ENCODE results near the gene SULT1B1. TPM values are rescaled to one million over a fixed set of nuclear protein-coding genes. Genes with fewer than 3 reads are reported as not detected.
"Not testable (repeated sequence)": the region's sequence is repeated elsewhere in the genome, so short reads cannot be mapped to it uniquely, and the experiment has no call there.

The SULT1B1 gene
- polyA plus RNA-seq (2012; ENCODE audit: insufficient read depth, insufficient read length), result 1.3 TPM

DNA sequence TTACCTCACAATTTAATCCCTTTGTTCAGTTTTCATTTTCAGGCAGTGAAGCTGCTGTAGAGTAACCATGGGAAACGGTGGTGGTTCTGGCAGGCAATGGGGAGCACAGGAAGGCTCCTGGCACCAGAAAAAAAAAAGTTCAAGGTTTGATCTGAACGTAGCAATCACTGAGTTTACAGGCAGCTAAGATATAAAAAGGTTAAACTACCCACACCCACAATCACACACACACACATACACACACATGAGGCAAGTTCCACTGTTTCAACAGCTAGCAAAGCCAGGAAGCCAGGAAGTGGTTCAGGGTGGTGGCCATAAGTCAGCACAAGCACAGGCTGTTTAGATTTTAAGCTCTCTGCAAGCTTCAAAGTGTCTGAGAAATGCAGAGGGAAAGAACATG is at the start of gene SULT1B1:
Gene SULT1B1 (minus strand): TSS at position 166 of the 400 bp plus-strand sequence. CDS start 5,403 bp downstream, outside the sequence.
- peak within 1 kb of the TSS; percentile 5; the same call in 1 of the 2 replicates for H3K4me3 ChIP-seq (ENCODE audit: low read length)
- peak; percentile 93 for DNase-seq (ENCODE audit: low read depth, low spot score)

DNA sequence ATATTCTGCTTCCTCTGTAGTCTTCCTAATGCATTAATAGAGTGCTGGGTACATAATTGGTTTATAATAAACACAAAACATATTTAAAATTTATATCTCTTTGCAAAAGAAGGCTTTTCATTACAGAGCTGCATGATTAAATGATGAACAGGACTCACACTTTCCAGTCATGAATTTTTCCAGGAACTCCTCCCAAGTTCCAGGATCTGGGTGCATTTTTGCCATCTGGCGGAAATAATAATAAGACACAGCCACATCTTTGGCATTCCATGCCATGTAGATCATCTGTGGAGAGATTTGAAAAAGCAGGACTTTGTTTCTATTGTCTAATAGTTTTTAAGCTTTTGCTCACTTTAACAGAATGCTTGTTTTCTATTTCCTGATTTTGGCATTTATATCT is 40.2 kb upstream of the SULT1B1 start:
- H3K4me3 ChIP-seq (ENCODE audit: low read length), result no peak overlapping the region
- no peak for DNase-seq (ENCODE audit: low read depth, low spot score)

DNA sequence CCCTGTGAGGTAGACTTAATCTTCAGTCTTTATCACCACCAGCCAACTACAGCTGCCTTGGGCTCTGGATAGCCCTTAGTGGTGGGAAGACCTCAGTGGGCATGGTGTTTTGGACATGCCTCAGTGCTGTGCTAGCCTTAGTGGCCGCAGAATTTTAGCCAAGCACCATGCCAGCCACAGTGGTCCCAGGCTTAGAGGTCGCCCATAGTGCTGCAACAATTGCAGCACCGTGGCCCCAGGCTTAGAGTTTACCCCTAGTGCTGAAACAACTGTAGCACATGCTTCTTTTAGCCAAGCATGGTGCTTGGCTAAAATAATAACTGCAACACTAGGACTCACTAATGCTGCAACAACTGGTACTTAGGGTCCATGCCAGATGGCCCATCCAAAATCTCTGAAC is 38.9 kb upstream of the SULT1B1 start:
- no peak for DNase-seq (ENCODE audit: low read depth, low spot score)
- H3K4me3 ChIP-seq (ENCODE audit: low read length), result no peak overlapping the region

DNA sequence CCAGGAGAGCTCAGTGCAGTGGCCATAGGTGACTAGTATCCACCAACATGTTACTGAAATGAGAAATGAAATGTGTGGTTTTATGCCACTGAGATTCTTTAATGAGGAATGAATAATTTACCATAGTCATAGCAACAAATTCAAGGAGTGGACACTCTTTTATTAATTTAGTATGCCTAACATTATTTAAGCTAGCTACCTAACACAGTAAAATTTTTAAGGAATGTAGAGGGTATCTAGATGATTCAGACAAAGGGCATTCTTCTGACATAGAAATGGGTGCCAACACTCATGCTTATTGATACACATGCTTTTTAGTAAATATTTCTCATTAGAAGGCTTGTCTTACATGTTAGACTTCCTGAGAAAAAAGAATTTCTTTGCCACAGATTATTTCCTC is 33.3 kb upstream of the SULT1B1 start:
- DNase-seq (ENCODE audit: low read depth, low spot score), result no peak
- no peak overlapping the region for H3K4me3 ChIP-seq (ENCODE audit: low read length)

DNA sequence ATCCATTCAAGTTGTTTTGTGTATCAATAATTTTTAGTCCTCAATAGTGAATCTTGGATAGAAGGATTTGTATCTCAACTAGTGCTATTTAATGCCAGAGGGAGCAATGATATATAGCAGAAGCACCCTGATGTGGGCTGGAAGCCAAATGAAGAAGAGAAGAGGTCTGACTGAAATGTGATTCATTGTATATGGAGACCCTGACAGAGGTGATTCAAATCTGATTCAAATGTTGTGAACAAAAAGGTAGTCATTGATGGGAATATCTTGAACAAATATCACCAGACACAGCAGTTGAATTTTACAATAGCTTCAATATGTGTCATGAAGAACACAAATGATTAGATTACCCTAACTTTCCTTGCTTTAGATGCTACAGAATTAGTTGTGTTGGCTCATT is 27.5 kb upstream of the SULT1B1 start:
- no peak for DNase-seq (ENCODE audit: low read depth, low spot score)

DNA sequence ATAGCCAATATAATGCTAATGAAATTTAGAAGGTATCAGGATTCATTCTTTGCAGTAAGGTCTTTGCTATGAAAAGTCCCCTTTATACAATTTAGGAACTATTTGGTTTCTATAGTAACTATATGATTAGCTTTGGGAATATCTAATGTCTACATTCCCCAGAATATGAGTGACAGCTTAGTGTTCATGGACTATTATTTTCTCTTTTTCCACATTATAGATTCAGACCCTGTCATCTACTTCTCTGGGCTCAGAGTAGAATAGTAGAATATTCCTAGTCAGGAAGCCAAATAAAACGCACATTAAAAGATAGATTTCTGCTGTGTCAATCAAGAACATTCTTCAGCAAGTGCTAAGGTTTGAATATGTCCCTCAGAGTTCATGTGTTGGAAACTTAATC is 26.1 kb upstream of the SULT1B1 start:
- no peak overlapping the region for H3K4me3 ChIP-seq (ENCODE audit: low read length)
- no peak for DNase-seq (ENCODE audit: low read depth, low spot score)

More for the DNA sequence above, 27.5 kb upstream of the SULT1B1 start:
- no peak overlapping the region for H3K4me3 ChIP-seq (ENCODE audit: low read length)

DNA sequence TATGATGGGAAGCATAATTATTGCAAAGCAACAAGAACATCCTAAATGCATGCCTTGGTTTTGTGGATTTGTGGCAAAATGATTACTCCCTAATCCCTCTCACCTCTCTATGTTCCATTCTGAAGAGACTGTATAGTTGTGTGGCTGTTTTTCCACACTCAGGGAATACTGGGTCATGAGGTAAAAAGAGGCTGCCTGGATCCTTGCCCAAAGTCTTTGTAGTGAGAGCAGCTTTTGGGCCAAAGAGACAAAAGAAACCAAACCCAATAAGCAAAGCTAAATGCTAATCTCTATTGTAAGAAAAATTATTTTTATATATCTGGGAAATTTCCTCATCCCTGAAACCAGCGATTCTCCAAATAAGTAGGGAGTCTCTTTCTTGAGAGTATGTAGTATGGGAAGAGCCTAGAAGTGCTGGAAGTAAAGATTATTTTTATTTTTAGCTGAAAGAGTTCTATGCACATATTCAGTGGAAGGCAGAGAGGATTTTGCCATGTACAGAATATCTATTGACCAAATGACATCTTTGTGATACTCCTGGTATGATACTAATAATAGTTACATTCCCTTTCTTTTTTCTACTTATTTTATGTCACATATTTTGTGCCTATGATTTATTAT is 24.9 kb upstream of the SULT1B1 start:
- DNase-seq (ENCODE audit: low read depth, low spot score), result no peak
- H3K4me3 ChIP-seq (ENCODE audit: low read length), result no peak overlapping the region

DNA sequence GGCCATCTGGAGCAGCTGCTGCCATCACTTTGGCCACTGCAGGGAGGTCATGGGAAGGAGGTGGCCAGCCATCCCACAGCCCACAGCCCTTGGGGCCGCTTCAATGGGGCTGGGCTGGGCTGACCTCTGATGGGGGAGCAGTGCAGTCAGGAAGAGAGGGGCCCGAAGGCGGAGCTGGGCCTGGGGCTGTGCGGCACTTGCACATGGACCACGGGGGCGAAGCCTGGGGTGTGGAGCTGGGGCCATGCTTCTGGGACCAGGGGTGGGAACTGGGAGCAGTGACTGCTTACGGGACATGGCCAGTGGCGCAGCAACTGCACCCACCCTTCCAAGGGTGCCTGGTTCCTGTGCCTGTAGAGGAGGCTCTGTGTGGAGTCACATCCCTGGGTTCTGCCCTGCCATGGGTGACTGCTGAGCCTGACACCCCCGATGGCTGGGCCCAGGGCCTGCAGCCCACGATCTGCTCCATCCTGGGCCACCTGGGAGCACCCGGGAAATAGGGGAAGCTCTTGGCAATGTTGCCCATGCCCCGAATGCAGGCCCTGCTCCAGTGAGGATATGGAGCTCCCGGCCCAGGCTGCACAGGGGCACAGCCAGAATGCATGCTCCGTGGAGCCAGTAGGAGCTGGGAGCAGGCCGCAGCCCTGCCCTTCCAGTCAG is 22.4 kb upstream of the SULT1B1 start:
- H3K4me3 ChIP-seq (ENCODE audit: low read length), result no peak overlapping the region
- no peak for DNase-seq (ENCODE audit: low read depth, low spot score)

DNA sequence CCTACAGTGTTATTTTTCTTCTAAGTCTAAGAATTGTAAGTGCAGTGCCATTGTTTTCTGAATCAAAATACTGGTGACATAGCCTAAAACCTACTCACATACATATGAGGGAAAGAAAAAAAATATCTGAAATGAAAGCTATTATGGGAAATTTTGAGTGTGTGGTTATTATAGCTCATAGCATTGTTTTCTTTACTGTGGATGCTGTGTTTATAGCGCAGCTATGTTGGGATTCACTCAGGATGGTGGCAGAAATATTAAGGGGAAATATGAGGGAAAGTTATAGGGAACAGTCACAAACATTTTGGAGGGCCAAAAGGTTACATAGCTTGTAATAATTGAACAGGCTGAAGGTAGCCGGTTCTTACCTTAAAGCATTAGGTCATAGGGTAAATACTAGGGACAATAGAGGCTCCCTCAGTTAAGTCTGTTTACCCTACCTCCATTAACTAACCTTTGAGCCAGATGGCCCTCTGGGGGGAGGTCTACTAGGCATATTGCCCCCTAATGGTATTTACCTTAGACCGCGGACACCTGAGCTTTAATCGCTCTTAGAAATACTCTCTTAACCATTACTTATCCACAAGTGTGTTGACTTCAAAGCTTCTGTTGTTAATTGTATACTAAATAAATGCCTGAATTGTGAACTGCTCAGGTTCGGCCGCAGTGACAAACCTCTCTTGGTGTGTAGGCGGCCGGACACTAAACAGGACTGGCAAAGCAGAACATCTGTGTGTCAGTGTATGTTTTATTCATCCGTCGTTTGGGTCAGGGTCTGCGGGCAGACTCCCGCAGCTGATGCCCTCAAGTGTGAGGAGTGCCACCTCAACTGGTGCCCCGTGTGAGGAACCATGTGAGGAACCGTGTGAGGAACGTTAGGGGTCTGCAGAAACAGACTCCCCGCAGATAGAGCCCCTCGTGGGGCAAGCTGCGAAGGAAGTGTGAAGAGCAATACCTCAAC is 21.3 kb upstream of the SULT1B1 start:
- H3K4me3 ChIP-seq (ENCODE audit: low read length), result no peak overlapping the region
- no peak for DNase-seq (ENCODE audit: low read depth, low spot score)

DNA sequence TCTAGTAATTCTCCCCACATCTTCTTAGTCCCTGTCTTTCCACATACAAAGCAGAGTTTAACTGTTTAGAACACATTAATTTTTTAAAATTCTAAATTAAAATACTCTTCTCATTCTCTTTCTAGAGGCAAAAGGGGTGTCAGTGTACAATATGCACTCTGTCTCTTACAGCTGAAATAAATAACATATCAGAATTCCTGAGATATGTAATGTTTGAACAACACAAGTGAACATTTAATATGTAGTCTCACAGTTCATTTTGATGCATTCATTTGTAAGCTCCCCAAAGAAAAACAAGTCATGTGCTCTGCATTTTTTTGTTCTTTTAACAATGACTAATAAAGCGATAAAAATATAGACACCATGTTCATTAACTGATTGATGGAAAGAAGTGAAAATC is 19.7 kb upstream of the SULT1B1 start:
- H3K4me3 ChIP-seq (ENCODE audit: low read length), result no peak overlapping the region
- no peak for DNase-seq (ENCODE audit: low read depth, low spot score)

DNA sequence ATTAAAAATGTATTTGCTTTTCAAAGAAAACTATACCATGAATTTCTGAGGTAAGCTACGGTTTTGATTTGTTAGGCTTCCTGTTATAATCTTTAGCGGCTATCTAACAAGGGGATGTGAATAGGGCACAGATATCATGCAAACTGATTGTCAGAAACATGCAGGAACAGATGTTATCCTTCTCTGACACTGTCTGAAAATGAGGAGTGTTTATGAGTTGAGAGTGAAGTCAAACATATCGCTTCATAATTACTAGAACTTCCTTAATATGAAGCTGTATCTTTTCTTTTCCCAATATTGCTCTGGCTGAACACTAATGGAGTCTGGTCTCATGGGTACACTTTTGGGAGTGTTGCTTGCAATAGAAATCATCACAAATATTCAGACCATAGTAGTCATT is 16.3 kb upstream of the SULT1B1 start:
- no peak overlapping the region for H3K4me3 ChIP-seq (ENCODE audit: low read length)
- no peak for DNase-seq (ENCODE audit: low read depth, low spot score)

DNA sequence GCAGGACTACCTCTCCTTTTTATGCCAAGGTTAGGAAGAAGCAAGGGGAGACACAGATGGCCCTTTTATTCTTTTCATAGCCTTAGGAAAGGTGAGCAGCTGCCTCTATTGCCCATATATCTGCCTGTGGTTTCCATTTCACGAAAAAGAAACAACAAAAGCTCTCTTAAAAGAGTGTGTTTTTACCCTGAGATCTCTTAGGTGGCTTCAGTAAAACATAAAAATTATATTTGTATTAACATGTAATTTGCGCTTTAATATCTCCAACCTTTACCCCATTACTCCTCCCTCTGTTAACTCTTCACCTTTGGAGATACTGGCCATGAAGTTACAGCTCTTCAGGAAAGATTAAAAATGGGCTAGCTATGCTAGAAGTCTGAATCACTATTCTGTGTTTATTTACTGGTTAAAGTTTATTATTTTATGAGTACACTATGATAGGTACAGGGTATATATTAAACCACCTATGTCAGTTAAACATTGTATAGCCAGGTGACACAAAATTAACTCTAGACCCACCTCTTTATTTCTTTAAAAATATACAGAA is 15.0 kb upstream of the SULT1B1 start:
- H3K4me3 ChIP-seq (ENCODE audit: low read length), result no peak overlapping the region
- DNase-seq (ENCODE audit: low read depth, low spot score), result no peak

DNA sequence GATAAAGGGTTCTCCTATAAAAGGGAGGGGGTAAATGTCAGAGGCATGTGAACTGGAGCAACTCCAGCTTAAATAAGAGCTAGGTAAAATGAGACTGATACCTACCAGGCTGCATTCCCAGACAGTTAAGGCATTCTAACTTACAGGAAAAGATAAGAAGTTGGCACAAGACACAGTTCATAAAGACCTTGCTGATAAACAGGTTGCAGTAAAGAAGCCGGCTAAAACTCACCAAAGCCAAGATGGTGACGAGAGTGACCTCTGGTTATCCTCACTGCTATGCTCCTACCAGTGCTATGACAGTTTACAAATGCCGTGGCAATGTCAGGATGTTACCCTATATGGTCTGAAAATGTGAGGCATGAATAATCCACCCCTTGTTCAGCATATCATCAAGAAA is 13.1 kb upstream of the SULT1B1 start:
- DNase-seq (ENCODE audit: low read depth, low spot score), result no peak
- H3K4me3 ChIP-seq (ENCODE audit: low read length), result no peak overlapping the region

DNA sequence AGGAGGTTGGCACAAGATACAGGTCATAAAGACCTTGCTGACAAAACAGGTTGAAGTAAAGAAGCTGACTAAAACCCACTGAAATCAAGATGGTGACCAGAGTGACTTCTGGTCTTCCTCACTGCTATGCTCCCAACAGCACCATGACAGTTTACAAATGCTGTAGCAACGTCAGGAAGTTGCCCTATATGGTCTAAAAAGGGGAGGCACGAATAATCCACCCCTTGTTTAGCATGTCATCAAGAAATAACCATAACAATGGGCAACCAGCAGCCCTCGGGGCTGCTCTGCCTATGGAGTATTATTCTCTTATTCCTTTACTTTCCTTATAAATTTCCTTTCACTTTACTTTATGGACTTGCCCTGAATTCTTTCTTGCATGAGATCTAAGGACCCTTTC is 8.1 kb upstream of the SULT1B1 start:
- DNase-seq (ENCODE audit: low read depth, low spot score); H3K4me3 ChIP-seq (ENCODE audit: low read length): not testable (repeated sequence)

DNA sequence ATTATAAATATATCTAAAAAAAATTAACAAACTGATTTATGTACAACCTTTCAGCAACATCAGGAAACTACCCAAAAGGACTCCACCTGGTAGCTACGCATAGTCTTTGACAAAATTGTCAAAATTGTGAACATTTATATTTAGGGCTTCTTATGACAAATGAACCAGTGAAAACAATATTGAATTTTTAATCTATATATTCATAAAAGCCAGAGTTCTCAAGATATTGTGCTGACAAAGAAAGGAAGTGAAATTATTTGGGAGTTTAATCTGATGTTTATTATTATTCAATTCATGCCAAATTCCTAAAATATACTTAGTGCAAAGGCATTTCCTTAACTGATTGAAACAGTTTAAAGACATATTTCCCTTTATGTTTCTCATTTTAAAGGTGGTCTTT is 5.3 kb upstream of the SULT1B1 start:
- DNase-seq (ENCODE audit: low read depth, low spot score), result no peak
- H3K4me3 ChIP-seq (ENCODE audit: low read length), result no peak overlapping the region

DNA sequence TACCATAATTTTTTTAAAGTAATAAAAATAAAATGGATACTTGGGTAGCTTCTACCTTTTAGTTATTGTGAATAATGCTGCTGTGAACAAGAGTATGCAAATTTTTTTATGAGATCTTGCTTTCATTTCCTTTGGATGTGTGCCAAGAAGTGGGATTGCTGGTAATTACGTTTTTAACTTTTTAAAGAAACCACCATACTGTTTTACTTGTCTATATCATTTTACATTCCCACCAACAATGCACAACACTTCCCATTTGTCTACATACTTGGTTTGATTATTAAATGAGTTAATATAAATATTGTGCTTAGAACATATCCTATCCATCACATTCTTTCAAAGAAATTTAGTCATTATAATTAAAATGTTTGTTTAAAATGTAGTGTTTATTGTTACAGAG is 3.9 kb upstream of the SULT1B1 start:
- H3K4me3 ChIP-seq (ENCODE audit: low read length), result no peak overlapping the region
- peak; percentile 64 for DNase-seq (ENCODE audit: low read depth, low spot score)

DNA sequence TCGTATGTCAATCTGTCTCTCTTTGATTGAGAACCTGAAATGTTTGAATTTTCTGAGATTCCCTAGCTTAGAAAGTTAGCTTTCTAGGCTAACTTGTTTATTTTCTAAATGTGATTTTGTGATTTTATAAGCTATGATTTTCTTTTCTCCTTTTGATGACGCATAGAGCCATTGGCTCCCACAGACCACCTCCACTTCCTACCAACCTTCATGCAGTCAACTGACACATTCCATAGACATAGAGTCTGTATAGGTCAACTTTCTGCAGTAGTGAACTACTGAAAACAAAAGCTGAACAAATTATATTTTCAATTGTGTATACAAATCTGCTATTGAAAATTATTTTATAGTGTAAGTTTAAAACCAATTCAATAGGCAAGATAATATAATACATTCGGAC is 2.8 kb upstream of the SULT1B1 start:
- H3K4me3 ChIP-seq (ENCODE audit: low read length), result no peak overlapping the region
- DNase-seq (ENCODE audit: low read depth, low spot score), result no peak

DNA sequence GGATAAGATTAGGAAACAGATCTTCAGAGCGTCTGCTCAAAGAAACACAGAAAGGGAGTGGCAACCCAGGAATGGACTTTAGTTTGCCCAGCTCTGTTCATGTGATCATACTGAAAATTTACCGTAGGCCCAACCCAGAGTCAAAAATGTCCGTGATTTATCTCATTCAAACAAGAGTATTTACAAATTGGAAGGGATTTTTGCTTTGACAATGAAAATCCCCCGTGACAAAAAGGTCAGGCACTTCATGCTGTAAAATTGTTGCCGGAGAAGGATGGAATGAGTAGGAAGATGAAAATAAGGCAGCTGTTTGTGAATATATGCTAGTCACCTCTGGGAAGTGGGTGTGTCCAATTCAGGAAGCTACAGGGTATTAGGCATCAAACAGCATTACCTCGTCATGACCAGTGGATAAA is 1.2 kb downstream of the SULT1B1 start:
- no peak for DNase-seq (ENCODE audit: low read depth, low spot score)
- no peak overlapping the region for H3K4me3 ChIP-seq (ENCODE audit: low read length)

DNA sequence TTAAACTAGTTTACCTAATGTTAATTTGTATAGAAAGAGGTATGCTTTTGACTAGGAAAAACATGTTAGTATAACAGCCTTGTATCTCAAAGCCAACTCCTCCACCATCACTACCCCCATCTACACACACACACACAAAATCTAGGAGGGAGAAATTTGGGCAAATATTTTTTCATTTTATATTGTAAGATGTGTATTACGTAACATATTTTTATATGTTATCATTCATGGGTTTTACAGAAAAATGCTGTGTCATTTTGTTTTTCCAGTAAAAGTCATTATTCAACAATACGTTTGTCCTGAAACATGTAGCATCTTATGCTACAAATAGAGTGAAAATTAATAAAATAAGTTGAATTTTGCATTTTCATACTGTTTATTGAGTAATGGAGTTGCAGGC is 3.0 kb downstream of the SULT1B1 start:
- DNase-seq (ENCODE audit: low read depth, low spot score), result no peak
- H3K4me3 ChIP-seq (ENCODE audit: low read length), result no peak overlapping the region

Measured in Jurkat, Clone E6-1 (cell line).